K562 (cell line): ENCODE data around the gene SLC30A1. TPM values are rescaled to one million over a fixed set of nuclear protein-coding genes. Genes with fewer than 3 reads are reported as not detected.

Experiments
- ADNP ChIP-seq: fragments of 200-800 bp; sonication (Bioruptor generic); IDR thresholded peaks from 2 replicates; pipeline ENCODE4 v1.6.1; 2016; ENCODE audit warnings: missing genetic modification characterization, missing compliant biosample characterization
- AFF1 ChIP-seq, 2 experiments: fragments of 450-650 bp; IDR thresholded peaks; 2 replicates each; pipeline ENCODE4 v1.6.1; 2018; ENCODE audit warnings: mild to moderate bottlenecking in 2 of 2, low read depth in 1 of 2; ENCODE audit not compliant: partially characterized antibody in 2 of 2
- CXXC5 ChIP-seq: fragments of 250-450 bp; sonication (Bioruptor Pico); IDR thresholded peaks from 2 replicates; pipeline ENCODE4 v1.8.0; 2022; ENCODE audit warnings: inconsistent platforms, mild to moderate bottlenecking, moderate library complexity
- DNMT1 ChIP-seq: fragments of 450-650 bp; IDR thresholded peaks from 2 replicates; pipeline ENCODE4 v1.6.1; 2016; ENCODE audit warnings: antibody characterized with exemption, mild to moderate bottlenecking
- HNRNPH1 ChIP-seq: fragments of 200-400 bp; formaldehyde crosslinking; optimal IDR thresholded peaks from 2 replicates; pipeline ENCODE3; 2017; ENCODE audit warnings: low read depth, mild to moderate bottlenecking, low read length, moderate library complexity
- KDM4B ChIP-seq, 2 experiments: fragments of 450-650 bp in 1 of 2; sonication (generic) in 1 of 2; IDR thresholded peaks; 2 replicates each; pipeline ENCODE4 v1.6.1; 2016 to 2017; ENCODE audit warnings: borderline replicate concordance in 2 of 2, antibody characterized with exemption in 1 of 2, low read depth in 1 of 2, mild to moderate bottlenecking in 1 of 2
- MEF2D ChIP-seq: conservative IDR thresholded peaks from 2 replicates; pipeline ENCODE4 v1.6.1; 2016; ENCODE audit warnings: low read depth, missing genetic modification characterization, missing compliant biosample characterization
- MTF1 ChIP-seq: fragments of 250-450 bp; sonication (Bioruptor Pico); IDR thresholded peaks from 2 replicates; pipeline ENCODE4 v1.9.0; 2021; ENCODE audit warnings: moderate library complexity, mild to moderate bottlenecking, inconsistent platforms, borderline replicate concordance
- MXD1 ChIP-seq: fragments of 250-450 bp; sonication (Bioruptor Pico); IDR thresholded peaks from 2 replicates; pipeline ENCODE4 v1.8.0; 2021; ENCODE audit warnings: borderline replicate concordance, mild to moderate bottlenecking, moderate library complexity; ENCODE audit not compliant: poor library complexity, severe bottlenecking
- MYC ChIP-seq, 2 experiments: fragments of 250-450 bp in 1 of 2; sonication (Bioruptor Pico) in 1 of 2; IDR thresholded peaks; 2 replicates each; pipeline versions ENCODE4 v1.5.1 to v1.6.1; 2012 to 2021; ENCODE audit warnings: low read depth in 2 of 2, borderline replicate concordance in 1 of 2, improper control_type of control experiment in 1 of 2, low read length in 1 of 2, mild to moderate bottlenecking in 1 of 2, moderate library complexity in 1 of 2
- NBN ChIP-seq: fragments of 450-650 bp; IDR thresholded peaks from 2 replicates; pipeline ENCODE4 v1.6.1; 2016; ENCODE audit warnings: low read depth, mild to moderate bottlenecking
- NCOA4 ChIP-seq: fragments of 450-650 bp; IDR thresholded peaks from 2 replicates; pipeline ENCODE4 v1.6.1; 2018; ENCODE audit warnings: mild to moderate bottlenecking; ENCODE audit not compliant: partially characterized antibody
- PTBP1 ChIP-seq: fragments of 200-400 bp; formaldehyde crosslinking; IDR thresholded peaks from 2 replicates; pipeline ENCODE4 v1.6.1; 2017; ENCODE audit warnings: low read depth, low read length
- SMAD4 ChIP-seq: fragments of 250-450 bp; sonication (Bioruptor Pico); conservative IDR thresholded peaks from 2 replicates; pipeline ENCODE4 v1.8.0; 2021; ENCODE audit warnings: inconsistent platforms, mild to moderate bottlenecking, moderate library complexity
- TEAD2 ChIP-seq: fragments of 450-650 bp; IDR thresholded peaks from 2 replicates; pipeline ENCODE4 v1.6.1; 2016; ENCODE audit warnings: missing genetic modification characterization, control low read depth, missing compliant biosample characterization
- XRCC4 ChIP-seq: IDR thresholded peaks from one replicate; pipeline ENCODE4 v1.6.1; 2011; ENCODE audit not compliant: insufficient read depth, insufficient read length; ENCODE audit errors: extremely low read depth
- ZNF146 ChIP-seq: IDR thresholded peaks from one replicate; pipeline ENCODE4 v1.6.1; 2018; ENCODE audit warnings: missing compliant biosample characterization; ENCODE audit not compliant: unreplicated experiment
- ZNF174 ChIP-seq: fragments of 250-450 bp; sonication (Bioruptor Pico); IDR thresholded peaks from 2 replicates; pipeline ENCODE4 v1.4.0; 2020; ENCODE audit warnings: mild to moderate bottlenecking
- ZNF766 ChIP-seq: fragments of 200-800 bp; sonication (Bioruptor generic); conservative IDR thresholded peaks from 2 replicates; pipeline ENCODE4 v1.6.1; 2016; ENCODE audit warnings: missing genetic modification characterization, missing compliant biosample characterization
- polyA plus RNA-seq, 8 experiments: library from polyadenylated mRNA; depleted of rRNA in 4 of 8; stranded (reverse) in 5 of 8; unstranded in 3 of 8; fragments of >200 nt; fragmentation: Nextera tagmentation in 2 of 8; fragmentation: Illumina TruSeq in 1 of 8; extraction: Ambion mirVana in 2 of 8; extraction: Trizol in 1 of 8; gene quantifications; 2 replicates each; pipeline versions ENCODE4 v1.2.1 to v1.2.3, GENCODE V29; 2011 to 2014; ENCODE audit warnings: inconsistent platforms in 1 of 8, missing spikeins in 1 of 8
- total RNA-seq, 7 experiments: library from RNA; depleted of rRNA in 6 of 7; stranded (reverse); fragments of >200 nt in 6 of 7; fragmentation: Illumina TruSeq in 2 of 7; extraction: Trizol in 2 of 7; gene quantifications; 2 replicates each; pipeline versions ENCODE4 v1.2.1 to v1.2.3, GENCODE V29; 2011 to 2021; ENCODE audit warnings: low replicate concordance in 1 of 7
- TF ChIP-seq, protein P1 (sequence below): fragments of 450-650 bp; IDR thresholded peaks from 2 replicates; pipeline ENCODE4 v1.6.1; 2017; ENCODE audit warnings: antibody characterized with exemption, mild to moderate bottlenecking

Gene SLC30A1
- total and polyA plus RNA-seq, 9 of the 15 experiments (the other 6 are each of a cell fraction or from before 2014, with no cell fraction given) = 4.1 to 14.4 (median 6.6) TPM

DNA sequence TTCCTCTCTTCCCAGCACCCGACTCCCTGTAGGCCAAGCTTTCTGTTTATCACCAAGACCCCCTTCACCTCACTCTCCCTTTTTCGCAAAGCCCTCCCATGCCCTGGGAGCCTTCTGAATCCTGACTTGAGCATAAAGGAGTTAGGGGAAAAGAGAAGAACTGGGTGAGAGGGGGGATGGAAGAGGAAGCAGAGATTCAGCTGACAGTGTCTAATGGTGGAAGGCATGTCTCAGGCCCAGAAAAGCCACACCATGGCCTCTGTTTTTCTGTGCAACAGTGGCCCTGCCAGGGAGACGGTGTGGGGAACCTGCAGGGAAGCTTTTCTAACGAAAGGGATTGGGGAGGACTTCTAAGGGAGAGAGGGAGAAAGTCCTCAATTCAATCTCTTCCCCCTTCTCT is 32.9 kb upstream of the SLC30A1 start (continued):
- TF ChIP-seq, protein P1, sequence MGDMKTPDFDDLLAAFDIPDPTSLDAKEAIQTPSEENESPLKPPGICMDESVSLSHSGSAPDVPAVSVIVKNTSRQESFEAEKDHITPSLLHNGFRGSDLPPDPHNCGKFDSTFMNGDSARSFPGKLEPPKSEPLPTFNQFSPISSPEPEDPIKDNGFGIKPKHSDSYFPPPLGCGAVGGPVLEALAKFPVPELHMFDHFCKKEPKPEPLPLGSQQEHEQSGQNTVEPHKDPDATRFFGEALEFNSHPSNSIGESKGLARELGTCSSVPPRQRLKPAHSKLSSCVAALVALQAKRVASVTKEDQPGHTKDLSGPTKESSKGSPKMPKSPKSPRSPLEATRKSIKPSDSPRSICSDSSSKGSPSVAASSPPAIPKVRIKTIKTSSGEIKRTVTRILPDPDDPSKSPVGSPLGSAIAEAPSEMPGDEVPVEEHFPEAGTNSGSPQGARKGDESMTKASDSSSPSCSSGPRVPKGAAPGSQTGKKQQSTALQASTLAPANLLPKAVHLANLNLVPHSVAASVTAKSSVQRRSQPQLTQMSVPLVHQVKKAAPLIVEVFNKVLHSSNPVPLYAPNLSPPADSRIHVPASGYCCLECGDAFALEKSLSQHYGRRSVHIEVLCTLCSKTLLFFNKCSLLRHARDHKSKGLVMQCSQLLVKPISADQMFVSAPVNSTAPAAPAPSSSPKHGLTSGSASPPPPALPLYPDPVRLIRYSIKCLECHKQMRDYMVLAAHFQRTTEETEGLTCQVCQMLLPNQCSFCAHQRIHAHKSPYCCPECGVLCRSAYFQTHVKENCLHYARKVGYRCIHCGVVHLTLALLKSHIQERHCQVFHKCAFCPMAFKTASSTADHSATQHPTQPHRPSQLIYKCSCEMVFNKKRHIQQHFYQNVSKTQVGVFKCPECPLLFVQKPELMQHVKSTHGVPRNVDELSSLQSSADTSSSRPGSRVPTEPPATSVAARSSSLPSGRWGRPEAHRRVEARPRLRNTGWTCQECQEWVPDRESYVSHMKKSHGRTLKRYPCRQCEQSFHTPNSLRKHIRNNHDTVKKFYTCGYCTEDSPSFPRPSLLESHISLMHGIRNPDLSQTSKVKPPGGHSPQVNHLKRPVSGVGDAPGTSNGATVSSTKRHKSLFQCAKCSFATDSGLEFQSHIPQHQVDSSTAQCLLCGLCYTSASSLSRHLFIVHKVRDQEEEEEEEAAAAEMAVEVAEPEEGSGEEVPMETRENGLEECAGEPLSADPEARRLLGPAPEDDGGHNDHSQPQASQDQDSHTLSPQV = peak; percentile 66
- TF ChIP-seq PTBP1 (no peak), MYC (IDR thresholded peaks at IDR 0.05; ENCODE audit: low read depth, low read length) (no peak), MYC (CRISPR knock-in tag; IDR thresholded peaks at IDR 0.05; ENCODE audit: borderline replicate concordance, low read depth) (no peak), ZNF146 (CRISPR knock-in tag) (no peak), TEAD2 (tag) (0 out of 2 replicates have a peak, but pooled peaks have one; percentile 42), MTF1 (CRISPR knock-in tag) (no peak), NCOA4 (no peak), KDM4B (IDR thresholded peaks at IDR 0.05; ENCODE audit: borderline replicate concordance in 2 of 2, low read depth in 1 of 2) (no peak), CXXC5 (0 out of 2 replicates have a peak, but pooled peaks have one; percentile 35), DNMT1 (no peak), AFF1 (IDR thresholded peaks at IDR 0.05; ENCODE audit: low read depth in 1 of 2, partially characterized antibody in 2 of 2) (no peak), HNRNPH1 (no peak), MXD1 (no peak), SMAD4 (peak; percentile 49; the same call in 1 of the 2 replicates), MEF2D (peak; percentile 22; the same call in 1 of the 2 replicates), ZNF766 (CRISPR knock-in tag) (no peak), ADNP (no peak), XRCC4 (no peak), NBN (0 out of 2 replicates have a peak, but pooled peaks have one; percentile 30), ZNF174 (no peak)
